Fibroblast of mammary gland (primary cell): Measurements from ENCODE around the gene PDE3B.
"Not testable (repeated sequence)": the region's sequence is repeated elsewhere in the genome, so short reads cannot be mapped to it uniquely, and the experiment has no call there.

Experiments used
- DNase-seq: peaks from one replicate; pipeline ENCODE4 v3.0.0-alpha.2; 2010; ENCODE audit warnings: low read depth
- H3K4me3 ChIP-seq: 2 replicates; pipeline ENCODE4 v1.5.1; 2011; ENCODE audit warnings: low read depth, mild to moderate bottlenecking, low read length, moderate library complexity; ENCODE audit not compliant: control insufficient read depth
- TF ChIP-seq, protein P1 (sequence below): conservative IDR thresholded peaks from 2 replicates; pipeline ENCODE4 v1.5.1; 2011; ENCODE audit warnings: low read depth, low read length, inconsistent platforms; ENCODE audit not compliant: control insufficient read depth, insufficient read depth

PDE3B gene

GRCh38 chr11:14698771-14699170 is 55.2 kb downstream of the PDE3B start:
- H3K4me3 ChIP-seq: no peak overlapping the region
- TF ChIP-seq, protein P1, sequence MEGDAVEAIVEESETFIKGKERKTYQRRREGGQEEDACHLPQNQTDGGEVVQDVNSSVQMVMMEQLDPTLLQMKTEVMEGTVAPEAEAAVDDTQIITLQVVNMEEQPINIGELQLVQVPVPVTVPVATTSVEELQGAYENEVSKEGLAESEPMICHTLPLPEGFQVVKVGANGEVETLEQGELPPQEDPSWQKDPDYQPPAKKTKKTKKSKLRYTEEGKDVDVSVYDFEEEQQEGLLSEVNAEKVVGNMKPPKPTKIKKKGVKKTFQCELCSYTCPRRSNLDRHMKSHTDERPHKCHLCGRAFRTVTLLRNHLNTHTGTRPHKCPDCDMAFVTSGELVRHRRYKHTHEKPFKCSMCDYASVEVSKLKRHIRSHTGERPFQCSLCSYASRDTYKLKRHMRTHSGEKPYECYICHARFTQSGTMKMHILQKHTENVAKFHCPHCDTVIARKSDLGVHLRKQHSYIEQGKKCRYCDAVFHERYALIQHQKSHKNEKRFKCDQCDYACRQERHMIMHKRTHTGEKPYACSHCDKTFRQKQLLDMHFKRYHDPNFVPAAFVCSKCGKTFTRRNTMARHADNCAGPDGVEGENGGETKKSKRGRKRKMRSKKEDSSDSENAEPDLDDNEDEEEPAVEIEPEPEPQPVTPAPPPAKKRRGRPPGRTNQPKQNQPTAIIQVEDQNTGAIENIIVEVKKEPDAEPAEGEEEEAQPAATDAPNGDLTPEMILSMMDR: no peak
- DNase-seq: no peak

DNA sequence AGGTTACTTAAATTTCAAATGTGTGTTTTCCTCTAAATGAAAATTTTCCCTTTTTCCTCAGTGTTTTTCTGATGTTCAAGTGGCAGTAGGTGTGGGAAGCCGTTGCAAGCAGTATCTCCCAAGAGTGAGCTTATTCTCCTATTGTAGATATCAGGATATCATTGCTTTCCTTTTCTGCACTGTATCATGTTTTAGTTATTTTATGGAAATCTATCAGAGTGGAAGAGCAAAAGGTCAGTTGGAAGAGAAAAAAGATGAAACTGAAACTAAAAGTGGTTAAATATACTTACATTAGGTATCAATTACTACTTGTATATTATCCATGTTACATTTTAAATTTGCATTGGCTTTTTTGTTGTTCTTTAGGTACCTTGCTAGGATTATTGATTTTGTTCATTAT is 57.0 kb downstream of the PDE3B start:
- no peak for DNase-seq
- TF ChIP-seq, protein P1: no peak
- H3K4me3 ChIP-seq: no peak overlapping the region

- DNase-seq: no peak
- H3K4me3 ChIP-seq: no peak overlapping the region
- TF ChIP-seq, protein P1: no peak
Measured at GRCh38 chr11:14702760-14703159, 59.2 kb downstream of the PDE3B start.

DNA sequence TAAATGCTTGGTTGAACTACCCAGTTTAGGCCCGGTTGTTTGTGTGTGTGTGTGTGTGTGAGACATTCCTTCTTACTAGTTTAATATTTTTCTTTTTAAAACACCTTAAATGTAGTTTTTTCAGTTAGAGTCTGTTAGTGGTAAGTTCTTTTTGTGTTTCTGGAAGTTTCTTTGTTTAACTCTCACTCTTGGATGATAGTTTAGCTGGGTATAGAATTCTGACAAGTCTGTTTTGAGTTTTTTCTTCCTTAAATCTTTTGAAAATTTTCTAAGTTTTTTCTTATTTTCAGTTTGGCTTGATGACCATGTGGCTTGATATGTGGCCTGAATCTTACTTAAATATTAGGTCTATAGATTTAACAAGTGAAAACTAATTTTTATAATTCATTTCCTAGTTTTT is 60.1 kb downstream of the PDE3B start:
- H3K4me3 ChIP-seq: no peak overlapping the region
- DNase-seq: no peak
- TF ChIP-seq, protein P1: no peak

DNA sequence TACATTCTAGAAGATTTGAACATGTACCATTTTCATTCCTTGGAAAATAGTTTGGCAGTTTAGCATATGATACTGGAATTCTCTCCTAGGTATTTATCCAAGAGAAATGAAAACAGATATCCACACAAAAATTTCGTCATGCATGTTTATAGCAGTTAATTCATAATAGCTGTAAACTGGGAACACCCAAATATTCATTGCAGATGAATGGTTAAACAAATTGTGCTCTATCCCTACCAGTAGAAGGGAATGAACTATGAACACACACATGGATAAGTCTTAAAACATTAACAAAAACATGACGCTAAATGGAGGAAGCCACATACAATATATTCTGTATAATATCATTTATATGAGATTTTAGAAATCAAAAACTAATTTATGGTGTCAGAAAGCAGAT is 61.5 kb downstream of the PDE3B start:
- TF ChIP-seq, protein P1: no peak
- no peak overlapping the region for H3K4me3 ChIP-seq
- no peak for DNase-seq

- no peak overlapping the region for H3K4me3 ChIP-seq
- no peak for DNase-seq
- TF ChIP-seq, protein P1: no peak
Measured at GRCh38 chr11:14713496-14714244, 70.1 kb downstream of the PDE3B start.

DNA sequence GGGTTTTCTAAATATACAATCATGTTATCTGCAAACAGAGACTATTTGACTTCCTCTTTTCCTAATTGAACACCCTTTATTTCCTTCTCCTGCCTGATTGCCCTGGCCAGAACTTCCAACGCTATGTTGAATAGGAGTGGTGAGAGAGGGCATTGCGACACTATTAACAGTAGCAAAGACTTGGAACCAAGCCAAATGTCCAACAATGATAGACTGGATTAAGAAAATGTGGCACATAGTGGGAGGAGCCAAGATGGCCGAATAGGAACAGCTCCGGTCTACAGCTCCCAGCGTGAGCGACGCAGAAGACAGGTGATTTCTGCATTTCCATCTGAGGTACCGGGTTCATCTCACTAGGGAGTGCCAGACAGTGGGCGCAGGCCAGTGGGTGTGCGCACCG is 72.1 kb downstream of the PDE3B start:
- not testable (repeated sequence) for H3K4me3 ChIP-seq, DNase-seq
